HEK293 (cell line): ENCODE measurements around the gene DOK6.

ENCODE experiments used
- CTCF ChIA-PET: fragments of 350-600 bp; formaldehyde crosslinking; extraction: SDS; loops from one replicate; lab custom pipeline; 2021; ENCODE audit warnings: antibody characterized with exemption; lab: Yijun Ruan, JAX
- POLR2A ChIA-PET: fragments of 300-600 bp; formaldehyde crosslinking; extraction: SDS; loops from one replicate; lab custom pipeline; 2020; ENCODE audit warnings: antibody characterized with exemption, inconsistent platforms; lab: Yijun Ruan, JAX
- H3K27ac ChIP-seq: fragments of 200-500 bp; sonication (Bioruptor generic); 2 replicates; pipeline ENCODE4 v1.5.1; 2014; ENCODE audit warnings: low read depth, low read length, control low read depth, inconsistent platforms; ENCODE audit errors: extremely low read depth
- H3K36me3 ChIP-seq, 2 experiments: fragments of 200-500 bp in 1 of 2; sonication (Bioruptor generic) in 1 of 2; 1 replicate in 1 of 2; 2 replicates in 1 of 2; pipeline ENCODE4 v1.5.1; 2014 to 2017; ENCODE audit warnings: inconsistent platforms in 2 of 2, low read length in 2 of 2; ENCODE audit not compliant: control insufficient read depth in 2 of 2, insufficient read depth in 1 of 2
- H3K4me1 ChIP-seq: fragments of 200-500 bp; sonication (Bioruptor generic); 2 replicates; pipeline ENCODE4 v1.5.1; 2014; ENCODE audit warnings: mild to moderate bottlenecking, low read length, inconsistent platforms; ENCODE audit not compliant: control insufficient read depth, insufficient read depth
- H3K4me3 ChIP-seq: 2 replicates; pipeline ENCODE4 v1.5.1; 2011; ENCODE audit warnings: low read depth, mild to moderate bottlenecking, control low read depth, low read length, moderate library complexity
- H3K9me3 ChIP-seq: fragments of 200-500 bp; sonication (Bioruptor generic); 2 replicates; pipeline ENCODE4 v1.5.1; 2014; ENCODE audit warnings: low read depth, low read length, inconsistent platforms; ENCODE audit not compliant: control insufficient read depth, insufficient read depth
- GLI2 ChIP-seq: fragments of 450-650 bp; formaldehyde crosslinking; IDR thresholded peaks from 2 replicates; pipeline ENCODE4; 2017; ENCODE audit warnings: missing biosample characterization, missing genetic modification characterization, low read depth, borderline replicate concordance
- GLI4 ChIP-seq: fragments of 450-650 bp; formaldehyde crosslinking; IDR thresholded peaks from 2 replicates; pipeline ENCODE4 v1.5.1; 2016; ENCODE audit warnings: missing biosample characterization, missing genetic modification characterization
- KLF16 ChIP-seq: fragments of 450-650 bp; formaldehyde crosslinking; IDR thresholded peaks from 2 replicates; pipeline ENCODE4 v1.5.1; 2017; ENCODE audit warnings: missing biosample characterization, missing genetic modification characterization
- KLF9 ChIP-seq: fragments of 450-650 bp; formaldehyde crosslinking; IDR thresholded peaks from 2 replicates; pipeline ENCODE4 v1.5.1; 2016; ENCODE audit warnings: missing biosample characterization, missing genetic modification characterization, low read depth
- SALL2 ChIP-seq: fragments of 450-650 bp; formaldehyde crosslinking; IDR thresholded peaks from 2 replicates; pipeline ENCODE4 v1.5.0; 2017; ENCODE audit warnings: missing biosample characterization, mild to moderate bottlenecking, missing genetic modification characterization, borderline replicate concordance
- SP2 ChIP-seq: fragments of 450-650 bp; formaldehyde crosslinking; IDR thresholded peaks from 2 replicates; pipeline ENCODE4 v1.5.1; 2016; ENCODE audit warnings: missing biosample characterization, missing genetic modification characterization
- ZBTB48 ChIP-seq: fragments of 450-650 bp; formaldehyde crosslinking; IDR thresholded peaks from 2 replicates; pipeline ENCODE4 v1.5.1; 2016; ENCODE audit warnings: missing biosample characterization, missing genetic modification characterization
- ZNF146 ChIP-seq: fragments of 450-650 bp; formaldehyde crosslinking; IDR thresholded peaks from 2 replicates; pipeline ENCODE4 v1.5.1; 2016; ENCODE audit warnings: missing biosample characterization, missing genetic modification characterization
- ZNF324 ChIP-seq: fragments of 450-650 bp; formaldehyde crosslinking; IDR thresholded peaks from 2 replicates; pipeline ENCODE4 v1.5.1; 2016; ENCODE audit warnings: missing biosample characterization, missing genetic modification characterization
- ZNF341 ChIP-seq: fragments of 450-650 bp; formaldehyde crosslinking; IDR thresholded peaks from 2 replicates; pipeline ENCODE4; 2016; ENCODE audit warnings: low read depth, missing biosample characterization, missing genetic modification characterization
- ZNF473 ChIP-seq: fragments of 450-650 bp; formaldehyde crosslinking; IDR thresholded peaks from 2 replicates; pipeline ENCODE4 v1.5.1; 2017; ENCODE audit warnings: missing biosample characterization, missing genetic modification characterization
- ZNF48 ChIP-seq: fragments of 450-650 bp; formaldehyde crosslinking; IDR thresholded peaks from 2 replicates; pipeline ENCODE4 v1.5.1; 2016; ENCODE audit warnings: missing biosample characterization, missing genetic modification characterization
- ZNF558 ChIP-seq: fragments of 450-650 bp; formaldehyde crosslinking; IDR thresholded peaks from 2 replicates; pipeline ENCODE4 v1.5.1; 2016; ENCODE audit warnings: missing biosample characterization, missing genetic modification characterization
- ZNF610 ChIP-seq: fragments of 450-650 bp; formaldehyde crosslinking; IDR thresholded peaks from 2 replicates; pipeline ENCODE4 v1.5.1; 2016; ENCODE audit warnings: missing biosample characterization, missing genetic modification characterization, borderline replicate concordance
- ZNF626 ChIP-seq: fragments of 450-650 bp; sonication (Bioruptor Pico); formaldehyde crosslinking; IDR thresholded peaks from 2 replicates; pipeline ENCODE4 v1.5.1; 2018; ENCODE audit warnings: missing biosample characterization, missing genetic modification characterization, inconsistent platforms
- ZNF629 ChIP-seq: fragments of 450-650 bp; formaldehyde crosslinking; IDR thresholded peaks from 2 replicates; pipeline ENCODE4 v1.5.1; 2017; ENCODE audit warnings: missing biosample characterization, missing genetic modification characterization
- ZNF677 ChIP-seq: fragments of 450-650 bp; IDR thresholded peaks from 2 replicates; pipeline ENCODE4 v1.5.0; 2018; ENCODE audit warnings: missing biosample characterization, mild to moderate bottlenecking, missing genetic modification characterization, moderate library complexity
- ZNF776 ChIP-seq: fragments of 450-650 bp; formaldehyde crosslinking; IDR thresholded peaks from 2 replicates; pipeline ENCODE4 v1.5.0; 2017; ENCODE audit warnings: missing biosample characterization, missing genetic modification characterization, borderline replicate concordance
- ZNF843 ChIP-seq: fragments of 450-650 bp; formaldehyde crosslinking; IDR thresholded peaks from 2 replicates; pipeline ENCODE4 v1.5.1; 2016; ENCODE audit warnings: missing biosample characterization, missing genetic modification characterization
- TF ChIP-seq, protein P1 (sequence below): fragments of 450-650 bp; formaldehyde crosslinking; IDR thresholded peaks from 2 replicates; pipeline ENCODE4 v1.5.1; 2016; ENCODE audit warnings: missing biosample characterization, missing genetic modification characterization
- TF ChIP-seq, protein P2 (sequence below): fragments of 450-650 bp; formaldehyde crosslinking; IDR thresholded peaks from 2 replicates; pipeline ENCODE4 v1.5.1; 2016; ENCODE audit warnings: missing biosample characterization, missing genetic modification characterization
- TF ChIP-seq, protein P3 (sequence below): fragments of 450-650 bp; formaldehyde crosslinking; IDR thresholded peaks from 2 replicates; pipeline ENCODE4 v1.5.1; 2016; ENCODE audit warnings: missing biosample characterization, missing genetic modification characterization
- TF ChIP-seq, protein P4 (sequence below): fragments of 450-650 bp; formaldehyde crosslinking; IDR thresholded peaks from 2 replicates; pipeline ENCODE4 v1.5.1; 2016; ENCODE audit warnings: missing biosample characterization, missing genetic modification characterization
- TF ChIP-seq, protein P5 (sequence below): fragments of 450-650 bp; formaldehyde crosslinking; IDR thresholded peaks from 2 replicates; pipeline ENCODE4 v1.5.1; 2016; ENCODE audit warnings: missing biosample characterization, missing genetic modification characterization

Gene DOK6

DNA sequence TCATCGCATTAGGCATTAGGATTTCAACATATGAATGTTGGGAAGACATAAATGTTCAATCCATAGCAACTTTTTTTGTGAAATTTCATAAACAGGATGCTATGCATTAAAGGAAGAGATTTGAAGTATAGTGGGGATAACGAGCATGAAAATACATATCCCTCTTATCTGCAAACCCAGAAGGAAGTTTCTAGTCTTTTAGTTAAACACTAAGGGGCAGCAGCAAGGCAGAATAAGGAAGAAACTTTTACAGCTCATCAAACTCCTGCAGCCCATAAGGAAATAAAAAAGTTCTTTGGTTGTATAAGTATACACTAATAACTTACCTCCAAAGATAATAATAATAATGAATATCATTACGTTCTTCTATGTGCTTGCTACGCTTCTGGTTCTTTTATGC, 465.5 kb downstream of the DOK6 start:
- Histone ChIP-seq H3K27ac (no peak overlapping the region), H3K9me3 (no peaks in the 10 kb centered on the region), H3K4me1 (no peaks in the 10 kb centered on the region)
- POLR2A ChIA-PET = no interaction called here
- TF ChIP-seq ZNF776 (tag by site-specific recombination) (no peak), ZNF626 (tag by site-specific recombination) (no peak), GLI4 (tag by site-specific recombination) (no peak), ZNF48 (tag by site-specific recombination) (no peak), ZNF843 (tag by site-specific recombination) (no peak), ZBTB48 (tag by site-specific recombination) (no peak)
- TF ChIP-seq, protein P1, sequence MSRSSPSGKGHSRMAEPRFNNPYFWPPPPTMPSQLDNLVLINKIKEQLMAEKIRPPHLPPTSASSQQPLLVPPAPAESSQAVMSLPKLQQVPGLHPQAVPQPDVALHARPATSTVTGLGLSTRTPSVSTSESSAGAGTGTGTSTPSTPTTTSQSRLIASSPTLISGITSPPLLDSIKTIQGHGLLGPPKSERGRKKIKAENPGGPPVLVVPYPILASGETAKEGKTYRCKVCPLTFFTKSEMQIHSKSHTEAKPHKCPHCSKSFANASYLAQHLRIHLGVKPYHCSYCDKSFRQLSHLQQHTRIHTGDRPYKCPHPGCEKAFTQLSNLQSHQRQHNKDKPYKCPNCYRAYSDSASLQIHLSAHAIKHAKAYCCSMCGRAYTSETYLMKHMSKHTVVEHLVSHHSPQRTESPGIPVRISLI (tag by site-specific recombination) = no peak
- TF ChIP-seq, all 188 proteins: peak for 0
- CTCF ChIA-PET = no interaction called here
- Histone ChIP-seq H3K36me3 (no peaks in the 10 kb centered on the region), H3K4me3 (no peak overlapping the region)

DNA sequence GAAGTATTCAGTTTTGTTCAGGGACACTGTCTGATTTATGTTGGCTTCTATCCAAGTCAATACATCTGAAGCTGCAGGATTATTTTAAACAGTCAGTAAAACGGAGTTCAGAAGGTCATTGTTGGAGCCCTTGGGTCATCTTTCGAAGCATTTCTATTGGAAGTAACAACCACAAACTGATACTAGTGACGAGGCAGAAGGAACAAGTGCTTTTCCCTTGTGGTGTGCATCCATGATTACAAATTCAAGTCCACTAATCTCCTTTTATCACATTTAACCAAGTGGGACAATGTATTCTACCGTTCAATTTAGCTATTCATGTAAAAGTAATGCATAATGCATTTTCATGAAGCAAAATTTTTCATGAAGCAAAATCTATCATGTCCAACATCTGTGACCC, 470.0 kb downstream of the DOK6 start:
- CTCF ChIA-PET = interaction anchor here (0.5 to 0.7 kb wide), 2 partner anchors 22 to 254 kb away, joined by 3 read pairs; no protein-coding TSS in a partner anchor

DNA sequence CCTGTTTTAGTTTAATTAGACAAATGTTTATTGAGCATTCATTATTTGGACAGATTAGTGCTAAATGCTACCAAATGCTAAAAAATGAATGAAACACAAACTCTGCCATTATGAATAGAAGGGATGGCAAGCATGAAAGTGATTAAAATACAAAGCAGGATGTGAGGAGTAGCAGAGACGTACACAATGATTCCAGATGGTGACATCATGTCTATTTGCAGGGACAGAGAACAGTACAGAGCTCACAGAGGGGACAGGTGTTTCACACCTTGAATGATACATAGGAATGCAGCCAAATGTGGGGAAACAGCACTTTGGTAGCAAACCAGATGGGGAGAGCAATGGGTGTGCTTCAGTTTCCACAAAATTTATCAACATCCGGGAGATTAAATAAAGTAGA, 470.7 kb downstream of the DOK6 start:
- no peak overlapping the region for H3K27ac ChIP-seq
- no peaks in the 10 kb centered on the region for H3K9me3 ChIP-seq
- H3K4me3 ChIP-seq = no peak overlapping the region
- TF ChIP-seq, protein P2, sequence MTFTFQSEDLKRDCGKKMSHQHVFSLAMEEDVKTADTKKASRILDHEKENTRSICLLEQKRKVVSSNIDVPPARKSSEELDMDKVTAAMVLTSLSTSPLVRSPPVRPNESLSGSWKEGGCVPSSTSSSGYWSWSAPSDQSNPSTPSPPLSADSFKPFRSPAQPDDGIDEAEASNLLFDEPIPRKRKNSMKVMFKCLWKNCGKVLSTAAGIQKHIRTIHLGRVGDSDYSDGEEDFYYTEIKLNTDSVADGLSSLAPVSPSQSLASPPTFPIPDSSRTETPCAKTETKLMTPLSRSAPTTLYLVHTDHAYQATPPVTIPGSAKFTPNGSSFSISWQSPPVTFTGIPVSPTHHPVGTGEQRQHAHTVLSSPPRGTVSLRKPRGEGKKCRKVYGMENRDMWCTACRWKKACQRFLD (tag by site-specific recombination) = no peak
- TF ChIP-seq ZNF146 = no peak
- no peak for TF ChIP-seq ZNF558 (tag by site-specific recombination)
- no peak for TF ChIP-seq ZNF324
- no peak for TF ChIP-seq SP2 (tag by site-specific recombination)
- TF ChIP-seq KLF16 (tag by site-specific recombination) = no peak
- TF ChIP-seq KLF9 = no peak
- TF ChIP-seq, protein P3, sequence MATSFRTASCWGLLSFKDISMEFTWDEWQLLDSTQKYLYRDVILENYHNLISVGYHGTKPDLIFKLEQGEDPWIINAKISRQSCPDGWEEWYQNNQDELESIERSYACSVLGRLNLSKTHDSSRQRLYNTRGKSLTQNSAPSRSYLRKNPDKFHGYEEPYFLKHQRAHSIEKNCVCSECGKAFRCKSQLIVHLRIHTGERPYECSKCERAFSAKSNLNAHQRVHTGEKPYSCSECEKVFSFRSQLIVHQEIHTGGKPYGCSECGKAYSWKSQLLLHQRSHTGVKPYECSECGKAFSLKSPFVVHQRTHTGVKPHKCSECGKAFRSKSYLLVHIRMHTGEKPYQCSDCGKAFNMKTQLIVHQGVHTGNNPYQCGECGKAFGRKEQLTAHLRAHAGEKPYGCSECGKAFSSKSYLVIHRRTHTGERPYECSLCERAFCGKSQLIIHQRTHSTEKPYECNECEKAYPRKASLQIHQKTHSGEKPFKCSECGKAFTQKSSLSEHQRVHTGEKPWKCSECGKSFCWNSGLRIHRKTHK = no peak
- TF ChIP-seq GLI2 (tag by site-specific recombination) = no peak
- TF ChIP-seq ZNF677 (tag by site-specific recombination) = no peak
- TF ChIP-seq, all 188 proteins: peak for 0
- ChIA-PET POLR2A (no interaction called here), CTCF (interaction anchor here (0.5 kb wide), 1 partner anchor 254 kb away, joined by 3 read pairs; no protein-coding TSS in a partner anchor)
- Histone ChIP-seq H3K36me3 (no peaks in the 10 kb centered on the region), H3K4me1 (no peaks in the 10 kb centered on the region; the same call in 1 of the 2 replicates)

More for the DNA sequence above, 470.0 kb downstream of the DOK6 start:
- POLR2A ChIA-PET = no interaction called here
- Histone ChIP-seq H3K36me3 (no peaks in the 10 kb centered on the region), H3K27ac (no peak overlapping the region), H3K9me3 (no peaks in the 10 kb centered on the region), H3K4me1 (no peaks in the 10 kb centered on the region; the same call in 1 of the 2 replicates), H3K4me3 (no peak overlapping the region)
- TF ChIP-seq ZNF341 (no peak), ZNF610 (no peak), ZNF629 (tag by site-specific recombination) (no peak), ZNF473 (tag by site-specific recombination) (no peak), SALL2 (tag by site-specific recombination) (no peak)
- TF ChIP-seq, protein P4, sequence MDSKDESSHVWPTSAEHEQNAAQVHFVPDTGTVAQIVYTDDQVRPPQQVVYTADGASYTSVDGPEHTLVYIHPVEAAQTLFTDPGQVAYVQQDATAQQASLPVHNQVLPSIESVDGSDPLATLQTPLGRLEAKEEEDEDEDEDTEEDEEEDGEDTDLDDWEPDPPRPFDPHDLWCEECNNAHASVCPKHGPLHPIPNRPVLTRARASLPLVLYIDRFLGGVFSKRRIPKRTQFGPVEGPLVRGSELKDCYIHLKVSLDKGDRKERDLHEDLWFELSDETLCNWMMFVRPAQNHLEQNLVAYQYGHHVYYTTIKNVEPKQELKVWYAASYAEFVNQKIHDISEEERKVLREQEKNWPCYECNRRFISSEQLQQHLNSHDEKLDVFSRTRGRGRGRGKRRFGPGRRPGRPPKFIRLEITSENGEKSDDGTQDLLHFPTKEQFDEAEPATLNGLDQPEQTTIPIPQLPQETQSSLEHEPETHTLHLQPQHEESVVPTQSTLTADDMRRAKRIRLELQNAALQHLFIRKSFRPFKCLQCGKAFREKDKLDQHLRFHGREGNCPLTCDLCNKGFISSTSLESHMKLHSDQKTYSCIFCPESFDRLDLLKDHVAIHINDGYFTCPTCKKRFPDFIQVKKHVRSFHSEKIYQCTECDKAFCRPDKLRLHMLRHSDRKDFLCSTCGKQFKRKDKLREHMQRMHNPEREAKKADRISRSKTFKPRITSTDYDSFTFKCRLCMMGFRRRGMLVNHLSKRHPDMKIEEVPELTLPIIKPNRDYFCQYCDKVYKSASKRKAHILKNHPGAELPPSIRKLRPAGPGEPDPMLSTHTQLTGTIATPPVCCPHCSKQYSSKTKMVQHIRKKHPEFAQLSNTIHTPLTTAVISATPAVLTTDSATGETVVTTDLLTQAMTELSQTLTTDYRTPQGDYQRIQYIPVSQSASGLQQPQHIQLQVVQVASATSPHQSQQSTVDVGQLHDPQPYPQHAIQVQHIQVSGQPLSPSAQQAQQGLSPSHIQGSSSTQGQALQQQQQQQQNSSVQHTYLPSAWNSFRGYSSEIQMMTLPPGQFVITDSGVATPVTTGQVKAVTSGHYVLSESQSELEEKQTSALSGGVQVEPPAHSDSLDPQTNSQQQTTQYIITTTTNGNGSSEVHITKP (tag by site-specific recombination) = no peak
- TF ChIP-seq, protein P5, sequence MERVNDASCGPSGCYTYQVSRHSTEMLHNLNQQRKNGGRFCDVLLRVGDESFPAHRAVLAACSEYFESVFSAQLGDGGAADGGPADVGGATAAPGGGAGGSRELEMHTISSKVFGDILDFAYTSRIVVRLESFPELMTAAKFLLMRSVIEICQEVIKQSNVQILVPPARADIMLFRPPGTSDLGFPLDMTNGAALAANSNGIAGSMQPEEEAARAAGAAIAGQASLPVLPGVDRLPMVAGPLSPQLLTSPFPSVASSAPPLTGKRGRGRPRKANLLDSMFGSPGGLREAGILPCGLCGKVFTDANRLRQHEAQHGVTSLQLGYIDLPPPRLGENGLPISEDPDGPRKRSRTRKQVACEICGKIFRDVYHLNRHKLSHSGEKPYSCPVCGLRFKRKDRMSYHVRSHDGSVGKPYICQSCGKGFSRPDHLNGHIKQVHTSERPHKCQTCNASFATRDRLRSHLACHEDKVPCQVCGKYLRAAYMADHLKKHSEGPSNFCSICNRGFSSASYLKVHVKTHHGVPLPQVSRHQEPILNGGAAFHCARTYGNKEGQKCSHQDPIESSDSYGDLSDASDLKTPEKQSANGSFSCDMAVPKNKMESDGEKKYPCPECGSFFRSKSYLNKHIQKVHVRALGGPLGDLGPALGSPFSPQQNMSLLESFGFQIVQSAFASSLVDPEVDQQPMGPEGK (tag by site-specific recombination) = no peak
